ENCODE data around the gene CCN5. TPM values are rescaled to one million over a fixed set of nuclear protein-coding genes. Genes with fewer than 3 reads are reported as not detected.

The CCN5 gene
- polyA plus RNA-seq, 1 experiment, result 0.37 TPM

- DNase-seq (ENCODE audit: low read depth, low spot score), result no peak
- Histone ChIP-seq H3K27me3 (ENCODE audit: control insufficient read depth, insufficient read depth, low read length) (peaks cover 8% of the 10 kb centered on the region), H3K27ac (ENCODE audit: low read depth, low read length) (no peak overlapping the region), H3K9me3 (ENCODE audit: control insufficient read depth, insufficient read depth, low read length) (peaks cover 4% of the 10 kb centered on the region; the same call in 1 of the 2 replicates), H3K4me3 (ENCODE audit: low read depth, low read length) (no peak overlapping the region)
- TF ChIP-seq, protein P1, sequence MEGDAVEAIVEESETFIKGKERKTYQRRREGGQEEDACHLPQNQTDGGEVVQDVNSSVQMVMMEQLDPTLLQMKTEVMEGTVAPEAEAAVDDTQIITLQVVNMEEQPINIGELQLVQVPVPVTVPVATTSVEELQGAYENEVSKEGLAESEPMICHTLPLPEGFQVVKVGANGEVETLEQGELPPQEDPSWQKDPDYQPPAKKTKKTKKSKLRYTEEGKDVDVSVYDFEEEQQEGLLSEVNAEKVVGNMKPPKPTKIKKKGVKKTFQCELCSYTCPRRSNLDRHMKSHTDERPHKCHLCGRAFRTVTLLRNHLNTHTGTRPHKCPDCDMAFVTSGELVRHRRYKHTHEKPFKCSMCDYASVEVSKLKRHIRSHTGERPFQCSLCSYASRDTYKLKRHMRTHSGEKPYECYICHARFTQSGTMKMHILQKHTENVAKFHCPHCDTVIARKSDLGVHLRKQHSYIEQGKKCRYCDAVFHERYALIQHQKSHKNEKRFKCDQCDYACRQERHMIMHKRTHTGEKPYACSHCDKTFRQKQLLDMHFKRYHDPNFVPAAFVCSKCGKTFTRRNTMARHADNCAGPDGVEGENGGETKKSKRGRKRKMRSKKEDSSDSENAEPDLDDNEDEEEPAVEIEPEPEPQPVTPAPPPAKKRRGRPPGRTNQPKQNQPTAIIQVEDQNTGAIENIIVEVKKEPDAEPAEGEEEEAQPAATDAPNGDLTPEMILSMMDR (IDR thresholded peaks at IDR 0.05; ENCODE audit: low read depth, low read length), result no peak
- ChIA-PET POLR2A (no interaction called here), CTCF (interaction anchor here (2.9 to 7.6 kb wide), 2 partner anchors 46 to 60 kb away, joined by 11 to 190 read pairs; no protein-coding TSS in a partner anchor)
These were observed 28.2 kb upstream of the CCN5 start for GRCh38 chr20:44686934-44687333.

DNA sequence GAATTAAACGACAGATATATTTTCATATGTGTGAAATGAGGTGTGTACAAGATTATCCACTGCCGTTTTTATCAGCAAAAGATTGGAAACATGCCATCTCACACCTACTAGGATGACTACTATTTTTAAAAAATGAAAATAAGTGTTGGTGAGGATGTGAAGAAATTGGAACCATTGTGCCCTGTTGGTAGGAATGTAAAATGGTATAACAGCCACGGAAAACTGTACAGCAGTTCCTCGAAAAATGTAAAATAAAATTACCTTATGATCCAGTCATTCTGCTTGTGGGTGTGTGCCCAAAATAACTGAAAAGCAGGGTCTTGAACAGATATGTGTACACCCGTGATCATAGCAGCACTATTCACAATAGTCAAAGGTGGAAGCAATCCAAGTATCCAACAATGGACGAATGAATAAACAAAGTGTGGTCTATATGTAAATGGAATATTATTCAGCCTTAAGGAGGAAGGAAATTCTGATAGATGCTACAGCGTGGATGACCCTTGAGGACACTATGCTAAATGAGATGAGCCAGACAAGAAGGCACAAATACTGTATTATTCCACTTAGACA lies 27.0 kb upstream of the CCN5 start:
- peaks cover 4% of the 10 kb centered on the region; the same call in 1 of the 2 replicates for H3K9me3 ChIP-seq (ENCODE audit: control insufficient read depth, insufficient read depth, low read length)
- ChIA-PET CTCF (interaction anchor here (7.6 kb wide), 1 partner anchor 44 kb away, joined by 190 read pairs; no protein-coding TSS in a partner anchor), POLR2A (no interaction called here)
- TF ChIP-seq, protein P1 (IDR thresholded peaks at IDR 0.05; ENCODE audit: low read depth, low read length), result peak; percentile 22; the same call in 1 of the 2 replicates
- H3K4me3 ChIP-seq (ENCODE audit: low read depth, low read length), result no peak overlapping the region
- H3K27ac ChIP-seq (ENCODE audit: low read depth, low read length), result no peak overlapping the region
- no peak for DNase-seq (ENCODE audit: low read depth, low spot score)
- H3K27me3 ChIP-seq (ENCODE audit: control insufficient read depth, insufficient read depth, low read length), result peaks cover 4% of the 10 kb centered on the region

DNA sequence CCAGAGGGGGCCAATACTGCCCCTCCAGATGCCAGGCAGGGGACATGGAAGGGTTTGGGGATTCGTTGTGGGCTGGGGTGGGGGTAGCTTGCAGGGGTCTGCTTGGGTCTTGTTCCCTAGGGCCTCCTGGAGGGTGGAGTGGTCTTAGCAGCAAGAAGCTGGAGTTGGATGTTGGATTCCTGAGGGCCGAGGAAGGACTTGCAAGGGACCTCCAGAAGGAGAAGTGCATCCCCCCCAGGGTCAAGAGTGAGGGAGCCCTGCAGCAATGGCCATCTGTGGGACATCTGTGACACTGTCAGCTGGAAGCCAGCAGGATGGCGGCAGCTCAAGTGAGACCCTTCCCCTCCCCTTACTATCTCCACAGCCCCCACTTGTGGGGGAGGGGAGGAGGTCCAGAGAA lies 25.4 kb upstream of the CCN5 start:
- peaks cover 4% of the 10 kb centered on the region; the same call in 1 of the 2 replicates for H3K9me3 ChIP-seq (ENCODE audit: control insufficient read depth, insufficient read depth, low read length)
- no peaks in the 10 kb centered on the region for H3K27me3 ChIP-seq (ENCODE audit: control insufficient read depth, insufficient read depth, low read length)
- ChIA-PET CTCF (interaction anchor here (1.5 to 1.8 kb wide), 2 partner anchors 42 to 43 kb away, joined by 6 to 9 read pairs; no protein-coding TSS in a partner anchor), POLR2A (no interaction called here)
- no peak for DNase-seq (ENCODE audit: low read depth, low spot score)
- TF ChIP-seq, protein P1 (IDR thresholded peaks at IDR 0.05; ENCODE audit: low read depth, low read length), result no peak
- H3K27ac ChIP-seq (ENCODE audit: low read depth, low read length), result no peak overlapping the region
- H3K4me3 ChIP-seq (ENCODE audit: low read depth, low read length), result no peak overlapping the region

DNA sequence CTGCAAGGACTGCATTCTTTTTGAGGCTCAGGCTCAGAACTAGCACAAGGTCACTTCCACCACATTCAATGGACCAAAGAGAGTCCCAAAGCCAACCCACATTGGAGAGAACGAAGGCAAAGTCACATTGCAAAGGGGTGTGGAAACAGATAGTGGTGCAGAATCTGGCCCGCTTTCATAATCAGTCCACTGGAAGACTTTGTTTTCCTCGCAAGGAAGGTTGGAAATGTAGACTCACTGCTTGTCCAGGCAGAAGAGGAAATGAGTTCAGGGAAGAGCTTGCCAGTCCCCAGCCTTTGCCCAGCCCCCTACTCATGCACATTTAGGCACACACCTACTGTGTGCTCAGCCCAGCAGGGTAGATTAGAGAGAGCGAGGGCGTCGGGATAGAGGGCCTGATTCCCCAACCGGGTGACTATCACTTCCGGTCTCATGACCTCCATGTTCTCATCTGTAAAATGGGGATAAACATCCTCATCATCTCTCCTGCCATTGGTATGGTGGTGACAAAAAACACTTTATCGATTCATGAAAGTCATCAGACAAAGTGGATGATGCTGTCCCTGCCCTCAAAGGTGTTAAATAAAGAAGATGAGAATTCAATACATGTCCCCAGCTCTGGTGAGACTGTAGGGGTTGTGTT lies 24.3 kb upstream of the CCN5 start:
- CTCF ChIA-PET, result interaction anchor here (1.1 to 1.8 kb wide), 3 partner anchors 41 to 42 kb away, joined by 4 to 9 read pairs (median 6); no protein-coding TSS in a partner anchor
- H3K27me3 ChIP-seq (ENCODE audit: control insufficient read depth, insufficient read depth, low read length), result no peaks in the 10 kb centered on the region
- H3K27ac ChIP-seq (ENCODE audit: low read depth, low read length), result no peak overlapping the region
- POLR2A ChIA-PET, result no interaction called here
- H3K4me3 ChIP-seq (ENCODE audit: low read depth, low read length), result no peak overlapping the region
- H3K9me3 ChIP-seq (ENCODE audit: control insufficient read depth, insufficient read depth, low read length), result peaks cover 4% of the 10 kb centered on the region; the same call in 1 of the 2 replicates
- no peak for DNase-seq (ENCODE audit: low read depth, low spot score)
- TF ChIP-seq, protein P1 (IDR thresholded peaks at IDR 0.05; ENCODE audit: low read depth, low read length), result no peak
